Amygdala (tissue), 56 donors: ENCODE results near the gene SORL1.

Experiments used
- DNase-seq, 56 donors: peaks; one replicate each; lab custom pipeline; 2025; lab: John Stamatoyannopoulos, UW

Gene SORL1

GRCh38 chr11:121670266-121670665 is 218.2 kb downstream of the SORL1 start:
- no peak for DNase-seq

DNA sequence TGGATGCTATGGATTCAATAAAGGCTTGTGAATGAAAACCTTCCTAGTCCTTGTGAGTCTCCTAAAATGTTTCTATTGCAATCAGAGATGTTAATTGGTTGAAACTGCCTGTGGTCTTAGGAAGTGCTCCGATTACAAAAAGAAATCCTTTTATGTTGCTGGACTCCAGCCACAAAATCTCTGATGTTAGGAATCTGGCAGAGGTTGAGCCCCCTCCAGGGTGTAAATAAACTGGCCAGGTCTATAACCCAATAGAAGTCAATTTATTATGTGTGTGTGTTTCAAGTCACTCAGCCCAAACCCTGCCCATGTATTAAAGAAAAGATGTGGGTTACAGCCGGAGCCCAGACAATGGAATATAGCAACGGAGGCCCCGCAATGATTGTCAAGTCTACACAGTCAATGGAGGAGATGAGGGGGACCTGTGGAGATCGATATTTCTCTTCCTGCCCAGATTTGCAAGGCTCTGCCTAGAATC is 218.7 kb downstream of the SORL1 start:
- DNase-seq = peak in 1 of 56 donors; percentile 69

DNA sequence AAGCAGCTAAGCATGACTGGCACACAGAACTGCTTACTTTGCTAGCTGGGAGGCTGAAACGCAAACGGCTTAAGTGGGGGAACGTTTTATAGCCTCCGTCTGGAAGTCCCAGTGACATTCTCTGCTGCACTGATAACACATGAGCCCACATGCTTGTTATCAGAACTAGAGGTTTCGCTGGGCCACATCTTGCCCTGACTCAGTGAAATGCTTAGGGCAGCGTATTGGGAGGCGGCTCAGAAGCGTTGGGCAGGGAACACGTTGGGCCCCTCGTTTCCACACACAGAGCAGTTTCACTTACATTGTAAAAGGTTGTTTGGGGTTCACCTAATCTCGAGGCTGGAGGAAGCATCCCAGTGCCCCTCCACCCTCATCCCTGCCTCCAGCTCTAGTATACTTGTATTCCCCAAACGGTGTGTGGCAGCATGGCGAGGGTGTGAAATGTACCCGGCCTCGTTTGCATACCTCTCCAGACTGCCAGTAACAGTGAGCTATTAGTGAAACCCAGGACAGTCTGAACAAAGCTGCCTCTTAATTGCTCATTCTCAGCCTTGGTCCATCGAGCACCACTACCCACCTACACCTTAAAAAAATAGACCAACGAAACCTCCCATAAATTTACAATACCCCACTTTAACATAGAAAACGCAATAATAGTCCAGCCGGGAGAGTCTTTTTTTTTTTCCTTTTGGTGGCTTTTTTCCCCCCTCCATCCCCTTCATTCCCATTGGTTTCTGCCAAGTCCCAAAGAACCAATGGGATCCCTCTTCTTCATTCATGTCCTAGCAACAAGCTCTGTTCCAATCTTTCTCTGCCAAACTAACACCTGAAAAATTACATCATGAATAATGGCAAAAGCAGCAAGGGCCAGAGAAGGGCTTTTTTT is 219.4 kb downstream of the SORL1 start:
- DNase-seq = peak in 24 of 56 donors; percentile 15 to 77 (median 48)

DNA sequence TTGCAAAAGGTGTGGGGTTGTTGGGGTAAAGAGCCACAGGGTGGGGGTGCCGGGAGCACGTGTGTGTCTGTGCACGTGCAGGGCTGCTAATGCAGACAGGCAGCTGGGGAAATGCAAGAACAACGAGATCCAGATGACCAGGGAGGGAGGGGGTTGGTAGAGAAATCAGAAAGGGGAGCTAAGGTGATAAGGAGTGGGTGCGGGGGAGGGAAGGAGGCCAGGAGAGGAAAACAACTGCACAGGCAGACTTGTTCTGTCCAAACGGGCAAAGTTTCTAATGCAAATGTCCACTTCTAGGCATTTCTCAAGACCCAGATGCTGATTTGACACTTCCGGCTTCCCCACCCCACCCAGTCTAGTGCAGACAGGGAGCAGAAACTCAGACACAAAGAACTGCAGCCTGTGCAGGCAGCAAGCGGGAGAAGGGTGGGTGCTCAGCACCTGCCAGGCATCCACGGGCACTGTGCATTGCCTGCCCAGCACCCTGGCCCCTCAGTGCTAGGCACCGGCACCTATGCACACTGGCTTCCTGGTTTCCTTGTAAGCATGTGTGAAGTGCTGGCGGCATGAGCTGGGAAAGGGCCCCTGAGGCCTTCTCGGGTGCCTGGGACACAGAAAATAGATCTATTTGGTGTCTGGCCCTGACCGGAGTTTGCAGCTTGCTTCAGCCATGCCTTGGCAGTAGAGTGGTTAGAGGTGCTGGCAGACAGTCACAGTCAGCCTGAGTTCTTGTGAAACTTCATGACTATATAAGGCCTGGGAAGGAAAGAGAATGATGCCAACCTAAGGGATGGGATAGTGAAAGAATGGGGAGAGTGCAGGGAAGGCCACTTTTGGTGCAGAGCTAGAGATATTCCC is 220.7 kb downstream of the SORL1 start:
- DNase-seq = no peak

DNA sequence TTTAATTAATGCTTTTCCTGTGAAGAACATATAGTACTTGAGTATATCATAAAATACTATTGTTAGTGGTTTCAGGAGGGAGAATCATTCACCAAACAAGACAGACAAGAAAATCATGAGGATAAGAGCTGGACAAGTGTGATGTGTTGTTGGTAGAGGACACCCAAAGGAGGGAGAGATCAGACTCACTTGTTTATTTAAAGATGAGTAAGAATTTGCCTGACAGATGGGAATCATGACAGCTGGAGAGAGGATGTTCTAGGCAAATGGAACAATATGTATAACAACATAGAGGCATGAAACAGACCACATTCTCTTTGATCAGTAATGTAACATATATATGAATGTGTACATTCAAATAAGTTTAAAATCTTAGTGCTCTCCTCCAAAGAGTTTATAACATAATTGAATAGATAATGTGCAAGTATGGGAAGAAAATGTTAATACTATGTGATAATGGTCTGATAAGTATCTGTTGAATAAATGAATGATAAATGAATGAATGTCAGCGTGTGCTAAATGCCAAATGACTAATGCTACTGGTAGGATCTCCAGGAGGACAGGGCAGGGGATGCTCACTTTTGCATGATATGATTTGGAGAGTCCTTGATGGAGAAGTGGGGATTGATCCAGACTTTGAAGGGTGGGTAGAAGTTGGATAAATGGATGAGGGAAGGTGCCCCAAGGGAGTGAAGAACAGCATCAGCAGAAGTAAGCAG is 229.6 kb downstream of the SORL1 start:
- DNase-seq = no peak
